BJ (cell line): Measurements from ENCODE around the gene AFM. TPM values are rescaled to one million over a fixed set of nuclear protein-coding genes. Genes with fewer than 3 reads are reported as not detected.

Experiments used
- CTCF ChIA-PET: fragments of 350-600 bp; formaldehyde crosslinking; extraction: SDS; loops from one replicate; lab custom pipeline; 2021; ENCODE audit warnings: antibody characterized with exemption, inconsistent platforms; lab: Yijun Ruan, JAX
- POLR2A ChIA-PET: fragments of 300-600 bp; sonication (Branson Sonifier 250); formaldehyde crosslinking; extraction: SDS; loops from one replicate; lab custom pipeline; 2021; ENCODE audit warnings: antibody characterized with exemption; lab: Charles Lee
- DNase-seq: peaks from one replicate; pipeline ENCODE4 v3.0.0-alpha.2; 2011; ENCODE audit warnings: low read depth
- H3K27me3 ChIP-seq: 2 replicates; pipeline ENCODE4 v1.6.0; 2011; ENCODE audit warnings: low read length; ENCODE audit not compliant: control insufficient read depth, insufficient read depth
- H3K36me3 ChIP-seq: 2 replicates; pipeline ENCODE4 v1.5.1; 2011; ENCODE audit warnings: low read length; ENCODE audit not compliant: control insufficient read depth, insufficient read depth
- H3K4me3 ChIP-seq: 2 replicates; pipeline ENCODE4 v1.5.1; 2011; ENCODE audit warnings: low read depth, mild to moderate bottlenecking, control low read depth, low read length
- CTCF ChIP-seq: IDR thresholded peaks from 2 replicates; pipeline ENCODE4 v1.5.1; 2011; ENCODE audit warnings: low read depth, mild to moderate bottlenecking, control low read depth, inconsistent platforms, low read length, moderate library complexity; ENCODE audit not compliant: insufficient read depth
- polyA minus RNA-seq: library from RNA; depleted of rRNA, polyadenylated mRNA; stranded (reverse); fragments of >200 nt; gene quantifications from 2 replicates; pipeline ENCODE4 v1.2.3, GENCODE V29; 2011; rRNA and poly(A)+ RNA removed
- polyA plus RNA-seq: library from polyadenylated mRNA; depleted of rRNA; stranded (reverse); fragments of >200 nt; gene quantifications from 2 replicates; pipeline ENCODE4 v1.2.3, GENCODE V29; 2011; rRNA removed

Gene AFM
- polyA plus RNA-seq = not detected in 2 replicates
- not detected in 2 replicates for polyA minus RNA-seq

GRCh38 chr4:73481358-73481757, at the start of gene AFM:
AFM (plus strand) TSS chr4:73481745; CDS start chr4:73481776, 31 bp downstream.
- Histone ChIP-seq H3K36me3 (no peaks in the 10 kb centered on the region), H3K4me3 (no peak within 1 kb of the TSS), H3K27me3 (no peaks in the 10 kb centered on the region)
- ChIA-PET POLR2A (no interaction called here), CTCF (no interaction called here)
- no peak for DNase-seq
- no peak for TF ChIP-seq CTCF

- ChIA-PET CTCF (interaction anchor here (0.9 to 1.9 kb wide), 3 partner anchors 11 to 15 kb away, joined by 3 to 5 read pairs (median 4); no protein-coding TSS in a partner anchor), POLR2A (no interaction called here)
- Histone ChIP-seq H3K36me3 (no peaks in the 10 kb centered on the region), H3K4me3 (no peak overlapping the region), H3K27me3 (no peaks in the 10 kb centered on the region; the same call in 1 of the 2 replicates)
- DNase-seq = no peak
- TF ChIP-seq CTCF = no peak
Measured at GRCh38 chr4:73431813-73432168, 49.8 kb upstream of the AFM start.

- DNase-seq = no peak
- TF ChIP-seq CTCF = no peak
- Histone ChIP-seq H3K27me3 (no peaks in the 10 kb centered on the region; the same call in 1 of the 2 replicates), H3K36me3 (no peaks in the 10 kb centered on the region), H3K4me3 (no peak overlapping the region)
- POLR2A ChIA-PET = no interaction called here
- CTCF ChIA-PET = interaction anchor here (0.7 to 1.9 kb wide), 3 partner anchors 11 to 152 kb away, joined by 3 to 5 read pairs (median 4); no protein-coding TSS in a partner anchor
Measured at GRCh38 chr4:73432169-73433000, 49.2 kb upstream of the AFM start.

- ChIA-PET CTCF (interaction anchor here (0.7 to 1.9 kb wide), 2 partner anchors 11 to 153 kb away, joined by 3 to 4 read pairs; no protein-coding TSS in a partner anchor), POLR2A (no interaction called here)
- no peaks in the 10 kb centered on the region; the same call in 1 of the 2 replicates for H3K27me3 ChIP-seq
Measured at GRCh38 chr4:73433140-73433539, 48.4 kb upstream of the AFM start.

More at GRCh38 chr4:73433140-73433539, 48.4 kb upstream of the AFM start:
- Histone ChIP-seq H3K36me3 (no peaks in the 10 kb centered on the region), H3K4me3 (no peak overlapping the region)
- no peak for TF ChIP-seq CTCF
- no peak for DNase-seq
